T-helper 2 cell treated with Interferon-gamma antibody and Interleukin-4, amounts not matched to agents 100 ng/mL and 5 ng/mL, for 36 hours (primary cell): Measurements from ENCODE around the gene ASTN1. TPM values are rescaled to one million over a fixed set of nuclear protein-coding genes. Genes with fewer than 3 reads are reported as not detected.
"Not testable (repeated sequence)": the region's sequence is repeated elsewhere in the genome, so short reads cannot be mapped to it uniquely, and the experiment has no call there.

Source experiments
- intact Hi-C: fragments of 100-400 bp; cut with micrococcal nuclease; formaldehyde crosslinking; loops from one replicate; pipeline ENCODE4 v1.15.1; 2023
- total RNA-seq: library from RNA; stranded (reverse); gene quantifications from 2 replicates; pipeline ENCODE4 v1.2.3, GENCODE V29; 2022

ASTN1 gene
- total RNA-seq, 1 donor from 2014 or later = not detected

- intact Hi-C loops = no loop called here
These were observed 47.6 kb downstream of the ASTN1 start for GRCh38 chr1:177116941-177117340.

- intact Hi-C loops = no loop called here
These were observed 57.7 kb downstream of the ASTN1 start for GRCh38 chr1:177106614-177107365.

DNA sequence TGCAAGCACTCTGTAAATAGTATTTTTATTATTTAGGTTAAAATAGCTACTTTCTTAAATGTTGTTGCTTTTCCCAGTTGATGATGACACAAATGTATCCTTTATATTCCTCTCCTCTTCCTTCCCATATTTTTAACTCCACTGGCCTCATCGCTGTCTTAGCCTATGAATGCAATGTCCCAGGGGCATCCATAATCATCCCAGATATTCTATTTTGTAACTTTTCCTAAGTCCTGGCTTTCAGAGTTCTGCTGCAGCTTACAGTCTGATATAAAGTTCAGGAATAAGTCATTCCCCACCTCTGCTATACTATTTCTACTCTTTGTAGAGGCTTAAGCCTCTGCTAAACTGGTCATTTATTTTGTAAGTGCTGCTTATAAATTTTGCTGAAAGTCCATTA lies 58.3 kb downstream of the ASTN1 start:
- intact Hi-C loops = no loop called here

- intact Hi-C loops = no loop called here
These were observed 61.3 kb downstream of the ASTN1 start for GRCh38 chr1:177103005-177103852.

DNA sequence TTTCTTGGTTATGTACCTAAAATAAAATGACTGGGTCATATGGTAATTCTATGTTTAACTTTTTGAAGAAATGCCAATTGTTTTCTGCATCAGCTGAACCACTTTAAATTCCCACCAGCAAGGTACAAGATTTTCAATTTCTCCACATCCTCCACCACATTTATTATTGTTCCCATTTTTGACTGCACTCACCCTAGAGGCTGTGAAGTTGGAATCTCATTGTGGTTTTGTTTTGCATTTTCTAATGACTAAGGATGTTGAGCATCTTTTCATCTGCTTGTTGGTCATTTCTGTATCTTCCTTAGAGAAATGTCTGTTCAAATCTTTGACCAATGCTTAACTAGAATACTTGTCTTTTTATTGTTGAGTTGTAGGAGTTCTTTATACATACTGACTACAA lies 72.5 kb downstream of the ASTN1 start:
- intact Hi-C loops = no loop called here

- intact Hi-C loops = no loop called here
These were observed 73.5 kb downstream of the ASTN1 start for GRCh38 chr1:177091040-177091439.

GRCh38 chr1:177088966-177089365 lies 75.5 kb downstream of the ASTN1 start:
- intact Hi-C loops = no loop called here

GRCh38 chr1:177082855-177083693 lies 81.4 kb downstream of the ASTN1 start:
- intact Hi-C loops = no loop called here

DNA sequence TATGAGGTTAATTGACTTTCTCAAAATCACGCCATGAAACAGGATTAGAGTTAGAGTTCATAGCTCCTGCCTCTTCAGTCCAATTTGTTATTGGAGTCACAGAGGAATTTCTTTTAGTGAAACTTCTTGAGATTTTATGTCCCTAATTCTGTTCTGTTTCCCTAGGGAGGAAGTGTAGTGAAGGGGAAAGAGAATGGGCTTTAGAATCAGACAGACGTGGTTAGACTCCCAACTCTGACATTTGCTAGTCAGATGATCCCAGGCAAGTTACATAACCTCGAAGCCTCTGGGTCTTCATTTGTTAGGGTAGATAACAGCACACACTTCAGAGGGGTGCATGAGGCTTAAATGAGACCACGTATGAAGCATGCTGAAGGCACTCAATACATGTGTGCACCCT lies 83.9 kb downstream of the ASTN1 start:
- intact Hi-C loops = no loop called here

- intact Hi-C loops = no loop called here
These were observed 86.6 kb downstream of the ASTN1 start for GRCh38 chr1:177077734-177078499.

- intact Hi-C loops = no loop called here
These were observed 87.5 kb downstream of the ASTN1 start for GRCh38 chr1:177077006-177077405.

GRCh38 chr1:177074811-177075210 lies 89.7 kb downstream of the ASTN1 start:
- intact Hi-C loops = not testable (repeated sequence)

DNA sequence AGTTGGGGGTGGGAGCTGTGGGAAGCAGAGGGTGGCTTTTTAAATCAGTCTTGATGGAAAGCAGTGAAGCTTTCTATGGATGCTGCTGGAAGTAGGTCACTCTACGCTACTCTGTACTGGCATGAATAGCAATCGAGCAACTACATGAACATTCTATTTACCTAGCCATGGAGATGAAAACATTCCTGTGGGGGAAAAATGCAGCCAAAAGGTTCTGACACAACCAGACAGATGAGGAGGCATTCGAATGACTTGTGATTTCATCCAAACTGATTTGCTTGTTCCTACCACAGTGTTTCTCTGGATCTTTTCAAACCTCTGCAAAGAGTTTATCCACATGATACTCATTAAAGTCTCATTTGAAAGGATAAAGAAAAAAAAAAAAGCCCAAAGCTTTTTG lies 95.0 kb downstream of the ASTN1 start:
- intact Hi-C loops = no loop called here

DNA sequence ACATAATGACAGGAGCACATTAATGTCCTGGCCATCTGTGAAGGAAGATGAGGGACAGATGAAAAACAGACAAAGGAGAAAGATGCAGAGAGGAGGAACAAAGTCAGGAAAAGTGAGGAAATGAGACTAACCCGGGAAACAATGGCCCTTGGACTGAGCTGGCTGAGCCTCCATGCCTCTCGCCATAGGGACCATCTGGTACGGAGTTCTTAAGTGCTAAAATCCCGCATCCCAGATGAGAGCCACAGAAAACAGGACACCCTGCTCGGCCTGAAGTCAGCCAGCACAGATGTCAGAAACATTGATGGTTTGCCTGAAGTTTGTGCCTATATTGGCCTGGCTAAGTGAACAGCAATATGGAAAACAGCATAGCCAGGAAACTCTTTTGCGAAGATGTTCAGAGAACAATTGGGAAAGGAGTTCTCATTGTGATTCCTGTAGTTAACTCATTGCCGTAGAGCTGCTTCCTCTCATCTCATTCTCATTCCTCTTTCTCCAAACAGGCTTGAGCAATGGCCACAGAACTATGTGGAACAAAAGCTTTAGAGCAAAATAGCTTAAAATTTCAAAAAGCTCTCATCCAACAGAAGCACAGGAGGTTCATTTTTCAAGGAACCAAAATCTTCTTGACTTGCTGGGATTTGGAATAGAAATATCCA lies 96.6 kb downstream of the ASTN1 start:
- intact Hi-C loops = no loop called here

DNA sequence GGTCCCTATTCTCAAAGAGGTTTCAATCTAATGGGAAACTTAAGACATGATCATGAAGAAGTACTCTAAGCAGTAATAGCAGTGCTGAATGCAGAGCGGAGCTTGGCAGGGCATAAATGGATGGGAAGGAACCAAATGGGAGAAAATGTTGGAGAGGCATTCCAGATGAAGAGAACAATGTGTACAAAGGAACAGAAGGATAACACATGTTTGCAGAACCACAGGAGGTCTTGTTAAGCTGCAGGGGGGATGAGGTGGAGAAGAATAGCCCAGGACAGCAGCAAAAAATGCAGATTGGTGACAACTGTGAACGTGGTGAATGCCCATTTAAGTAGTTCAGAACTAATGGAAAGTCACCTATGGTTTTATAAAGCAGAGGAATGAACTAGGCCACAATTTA lies 99.1 kb downstream of the ASTN1 start:
- intact Hi-C loops = no loop called here

DNA sequence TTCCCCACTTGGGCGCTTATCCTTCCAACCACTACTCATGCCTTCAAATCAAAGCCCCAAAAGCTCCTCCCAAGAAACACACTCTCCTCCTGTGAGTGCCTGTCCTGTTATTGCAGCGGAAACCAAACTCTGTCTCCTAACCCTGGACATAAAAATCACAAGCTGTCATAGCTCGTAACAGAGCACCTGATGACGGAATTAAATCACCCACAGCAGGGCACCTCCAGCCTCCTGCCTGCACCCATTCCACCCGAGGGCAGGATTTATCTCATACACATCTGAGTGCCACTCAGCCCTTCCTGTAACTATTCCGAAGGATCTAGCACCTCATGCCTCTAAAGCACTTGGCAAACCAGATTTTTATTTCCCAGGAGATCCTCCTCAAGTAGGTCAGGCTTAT lies 100.9 kb downstream of the ASTN1 start:
- intact Hi-C loops = no loop called here

- intact Hi-C loops = no loop called here
These were observed 110.0 kb downstream of the ASTN1 start for GRCh38 chr1:177054542-177054941.

DNA sequence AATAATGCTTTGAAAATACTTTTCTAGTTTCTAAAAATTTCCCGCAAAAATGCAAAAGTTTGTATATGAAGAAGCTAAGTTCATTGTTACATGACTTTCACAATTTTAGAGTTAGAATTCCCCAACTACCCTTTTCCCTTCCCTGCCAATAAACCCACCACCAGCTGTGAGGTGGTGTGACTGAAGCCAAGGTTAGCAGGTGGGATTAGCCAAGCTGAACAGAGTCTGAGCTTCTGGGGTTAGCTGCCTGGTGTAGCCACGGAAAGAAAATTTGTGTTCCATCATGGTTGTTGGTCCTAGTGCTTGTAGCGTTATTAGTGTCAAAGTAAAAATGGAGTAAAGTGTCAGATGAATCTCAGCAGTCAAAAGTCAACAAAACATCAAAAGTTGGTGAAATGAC lies 110.9 kb downstream of the ASTN1 start:
- intact Hi-C loops = no loop called here

- intact Hi-C loops = no loop called here
These were observed 116.0 kb downstream of the ASTN1 start for GRCh38 chr1:177048314-177049069.

DNA sequence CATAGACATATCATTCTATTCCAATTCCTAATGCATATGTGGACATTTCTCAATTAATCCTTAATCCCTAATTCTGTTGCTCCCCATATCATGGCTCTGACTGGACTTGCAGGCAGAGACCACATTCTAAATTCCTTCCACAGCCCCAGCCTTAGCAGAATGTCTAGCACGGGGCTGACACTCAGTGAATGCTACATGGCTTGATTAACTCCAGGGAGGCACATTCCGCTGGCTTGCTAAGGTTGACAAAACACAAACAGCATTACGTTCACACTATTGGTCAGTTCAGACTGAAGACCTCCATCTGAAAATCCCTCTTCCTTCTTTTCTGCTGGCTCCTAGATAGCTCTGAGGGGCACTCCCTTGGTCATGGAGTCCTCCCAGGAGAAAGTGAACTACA lies 119.4 kb downstream of the ASTN1 start:
- intact Hi-C loops = no loop called here
